HCT116 (cell line): ENCODE data around the gene TTC9.

Experiments used
- ATF3 ChIP-seq: IDR thresholded peaks from 2 replicates; pipeline ENCODE4 v1.6.1; 2012
- CBX3 ChIP-seq: IDR thresholded peaks from 2 replicates; pipeline ENCODE4 v1.6.1; 2012; ENCODE audit warnings: low read depth
- CTCF ChIP-seq, 3 experiments: fragments of 200-600 bp in 1 of 3; sonication (generic) in 1 of 3; IDR thresholded peaks in 2 of 3; conservative IDR thresholded peaks in 1 of 3; 2 replicates each; pipeline ENCODE4 v1.5.1; 2012 to 2017; ENCODE audit warnings: low read depth in 2 of 3, low read length in 2 of 3, antibody characterized with exemption in 1 of 3, borderline replicate concordance in 1 of 3, control low read depth in 1 of 3, mild to moderate bottlenecking in 1 of 3, mixed read lengths in 1 of 3, mixed run types in 1 of 3, moderate library complexity in 1 of 3; ENCODE audit not compliant: insufficient read depth in 1 of 3
- EGR1 ChIP-seq: IDR thresholded peaks from 2 replicates; pipeline ENCODE4 v1.6.1; 2012; ENCODE audit warnings: low read depth
- ELF1 ChIP-seq: IDR thresholded peaks from 2 replicates; pipeline ENCODE4 v1.6.1; 2012; ENCODE audit warnings: low read depth, borderline replicate concordance
- EZH2 ChIP-seq: fragments of 200-600 bp; sonication (generic); IDR thresholded peaks from 2 replicates; pipeline ENCODE4 v1.6.1; 2017; ENCODE audit warnings: antibody characterized with exemption, mixed run types
- EZH2phosphoT487 ChIP-seq: fragments of 200-600 bp; IDR thresholded peaks from 2 replicates; pipeline ENCODE4 v1.6.1; 2018; ENCODE audit warnings: antibody characterized with exemption, borderline replicate concordance
- POLR2A ChIP-seq: IDR thresholded peaks from 2 replicates; pipeline ENCODE4 v1.7.0; 2011; ENCODE audit warnings: borderline replicate concordance; ENCODE audit not compliant: insufficient read depth, insufficient read length; ENCODE audit errors: extremely low read depth
- POLR2AphosphoS5 ChIP-seq: IDR thresholded peaks from 2 replicates; pipeline ENCODE4 v1.6.1; 2011; ENCODE audit warnings: mild to moderate bottlenecking, low read depth, low read length, moderate library complexity
- SIN3A ChIP-seq: IDR thresholded peaks from 2 replicates; pipeline ENCODE4 v1.6.1; 2012; ENCODE audit warnings: low read depth
- SP1 ChIP-seq: IDR thresholded peaks from 2 replicates; pipeline ENCODE4 v1.6.1; 2012; ENCODE audit warnings: low read depth
- TCF7L2 ChIP-seq: IDR thresholded peaks from 2 replicates; pipeline ENCODE4 v1.7.0; 2011; ENCODE audit warnings: borderline replicate concordance, inconsistent platforms; ENCODE audit not compliant: insufficient read depth, insufficient read length; ENCODE audit errors: extremely low read depth

- TF ChIP-seq POLR2A (no peak), EZH2phosphoT487 (no peak), CTCF (IDR thresholded peaks at IDR 0.05 in 2 of 3, conservative IDR thresholded peaks at IDR 0.05 in 1 of 3; ENCODE audit: borderline replicate concordance in 1 of 3, insufficient read depth in 1 of 3, low read depth in 2 of 3, low read length in 2 of 3) (no peak), ATF3 (no peak), EGR1 (no peak), EZH2 (no peak), TCF7L2 (no peak), SP1 (no peak), SIN3A (no peak), ELF1 (no peak), POLR2AphosphoS5 (no peak), CBX3 (no peak)
Observed at GRCh38 chr14:70680748-70681147, 39.0 kb downstream of the TTC9 start.
